ENCODE data around the gene HOXC9.
A peak's percentile ranks its signal among the peaks of the same experiment; 100 is the strongest.

The HOXC9 gene

GRCh38 chr12:54012631-54013409, 12.9 kb downstream of the HOXC9 start:
- Histone ChIP-seq H3K9me3 (no peaks in the 10 kb centered on the region), H3K36me3 (no peaks in the 10 kb centered on the region), H3K4me3 (no peak overlapping the region), H3K27ac (peak overlapping the region; percentile 98), H3K4me1 (peaks cover 0 to 71% (median 36%) of the 10 kb centered on the region in 4 donors), H3K27me3 (no peaks in the 10 kb centered on the region)
- no peak for TF ChIP-seq CTCF (IDR thresholded peaks at IDR 0.05)
- intact Hi-C loops (cut with DNase I; ENCODE audit: low total_unique reads): no loop called here
- no peak for DNase-seq

GRCh38 chr12:54014377-54015017, 14.5 kb downstream of the HOXC9 start:
- no peak for DNase-seq
- Histone ChIP-seq H3K27ac (peak overlapping the region; percentile 98), H3K4me3 (peak overlapping the region; percentile 37 to 53), H3K4me1 (peaks cover 0 to 69% (median 28%) of the 10 kb centered on the region in 4 donors), H3K9me3 (no peaks in the 10 kb centered on the region), H3K27me3 (no peaks in the 10 kb centered on the region), H3K36me3 (no peaks in the 10 kb centered on the region)
- intact Hi-C loops (cut with DNase I; ENCODE audit: low total_unique reads): no loop called here
- TF ChIP-seq CTCF (IDR thresholded peaks at IDR 0.05): no peak

- Histone ChIP-seq H3K4me3 (peak overlapping the region; percentile 37 to 53), H3K36me3 (no peaks in the 10 kb centered on the region), H3K27ac (peak overlapping the region; percentile 98), H3K9me3 (no peaks in the 10 kb centered on the region), H3K4me1 (peaks cover 0 to 68% (median 28%) of the 10 kb centered on the region in 4 donors), H3K27me3 (no peaks in the 10 kb centered on the region)
- intact Hi-C loops (cut with DNase I; ENCODE audit: low total_unique reads): no loop called here
- DNase-seq: no peak
- no peak for TF ChIP-seq CTCF (IDR thresholded peaks at IDR 0.05)
Measured at GRCh38 chr12:54015018-54015931, 15.3 kb downstream of the HOXC9 start.

- intact Hi-C loops (cut with DNase I; ENCODE audit: low total_unique reads): no loop called here
- H3K4me1 ChIP-seq: peaks cover 0 to 68% (median 36%) of the 10 kb centered on the region in 4 donors
- no peak for DNase-seq
- no peak for TF ChIP-seq CTCF (IDR thresholded peaks at IDR 0.05)
- H3K36me3 ChIP-seq: no peaks in the 10 kb centered on the region
- H3K4me3 ChIP-seq: peak overlapping the region; percentile 69 to 71
- H3K27ac ChIP-seq: peak overlapping the region; percentile 98
- no peaks in the 10 kb centered on the region for H3K9me3 ChIP-seq
- H3K27me3 ChIP-seq: no peaks in the 10 kb centered on the region
Measured at GRCh38 chr12:54016051-54016450, 16.1 kb downstream of the HOXC9 start.

GRCh38 chr12:54016478-54016964, 16.6 kb downstream of the HOXC9 start:
- peak overlapping the region; percentile 69 to 71 for H3K4me3 ChIP-seq
- H3K27me3 ChIP-seq: no peaks in the 10 kb centered on the region
- H3K9me3 ChIP-seq: no peaks in the 10 kb centered on the region
- TF ChIP-seq CTCF (IDR thresholded peaks at IDR 0.05): no peak
- no peak for DNase-seq
- intact Hi-C loops (cut with DNase I; ENCODE audit: low total_unique reads): no loop called here
- H3K4me1 ChIP-seq: peaks cover 0 to 71% (median 39%) of the 10 kb centered on the region in 4 donors
- no peaks in the 10 kb centered on the region for H3K36me3 ChIP-seq
- peak overlapping the region; percentile 98 for H3K27ac ChIP-seq

Measured in tibial artery (tissue), 4 donors.